Lower leg skin (tissue), 3 donors: Measurements from ENCODE around the gene RPS29.

Source experiments
- CTCF ChIP-seq, 3 donors: fragments of 450-650 bp; IDR thresholded peaks; one replicate each; pipeline ENCODE4 v1.5.1; 2016; ENCODE audit warnings: antibody characterized with exemption in 3 of 3, mild to moderate bottlenecking in 3 of 3, moderate library complexity in 2 of 3
- POLR2A ChIP-seq, 2 donors: fragments of 450-650 bp; IDR thresholded peaks; one replicate each; pipeline ENCODE4 v1.6.1; 2016 to 2017; ENCODE audit warnings: antibody characterized with exemption in 2 of 2, mild to moderate bottlenecking in 1 of 2, moderate library complexity in 1 of 2

GRCh38 chr14:49589387-49589786 lies 3.2 kb upstream of the RPS29 start:
- TF ChIP-seq POLR2A (IDR thresholded peaks at IDR 0.05) (no peak), CTCF (IDR thresholded peaks at IDR 0.05) (no peak)
